Occipital lobe (tissue), 2 donors: Measurements from ENCODE around the gene FEZ2. TPM values are rescaled to one million over a fixed set of nuclear protein-coding genes. Genes with fewer than 3 reads are reported as not detected.
"Not testable (repeated sequence)": the region's sequence is repeated elsewhere in the genome, so short reads cannot be mapped to it uniquely, and the experiment has no call there.

ENCODE experiments used
- DNase-seq: peaks from one replicate; lab custom pipeline; 2025; lab: John Stamatoyannopoulos, UW
- total RNA-seq: library from RNA; depleted of rRNA; stranded (reverse); fragments of >200 nt; gene quantifications from one replicate; pipeline ENCODE4 v1.2.3, GENCODE V29; 2014

The FEZ2 gene, protein sequence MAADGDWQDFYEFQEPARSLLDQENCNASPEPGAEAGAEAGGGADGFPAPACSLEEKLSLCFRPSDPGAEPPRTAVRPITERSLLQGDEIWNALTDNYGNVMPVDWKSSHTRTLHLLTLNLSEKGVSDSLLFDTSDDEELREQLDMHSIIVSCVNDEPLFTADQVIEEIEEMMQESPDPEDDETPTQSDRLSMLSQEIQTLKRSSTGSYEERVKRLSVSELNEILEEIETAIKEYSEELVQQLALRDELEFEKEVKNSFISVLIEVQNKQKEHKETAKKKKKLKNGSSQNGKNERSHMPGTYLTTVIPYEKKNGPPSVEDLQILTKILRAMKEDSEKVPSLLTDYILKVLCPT
- 54.3 TPM for total RNA-seq

DNA sequence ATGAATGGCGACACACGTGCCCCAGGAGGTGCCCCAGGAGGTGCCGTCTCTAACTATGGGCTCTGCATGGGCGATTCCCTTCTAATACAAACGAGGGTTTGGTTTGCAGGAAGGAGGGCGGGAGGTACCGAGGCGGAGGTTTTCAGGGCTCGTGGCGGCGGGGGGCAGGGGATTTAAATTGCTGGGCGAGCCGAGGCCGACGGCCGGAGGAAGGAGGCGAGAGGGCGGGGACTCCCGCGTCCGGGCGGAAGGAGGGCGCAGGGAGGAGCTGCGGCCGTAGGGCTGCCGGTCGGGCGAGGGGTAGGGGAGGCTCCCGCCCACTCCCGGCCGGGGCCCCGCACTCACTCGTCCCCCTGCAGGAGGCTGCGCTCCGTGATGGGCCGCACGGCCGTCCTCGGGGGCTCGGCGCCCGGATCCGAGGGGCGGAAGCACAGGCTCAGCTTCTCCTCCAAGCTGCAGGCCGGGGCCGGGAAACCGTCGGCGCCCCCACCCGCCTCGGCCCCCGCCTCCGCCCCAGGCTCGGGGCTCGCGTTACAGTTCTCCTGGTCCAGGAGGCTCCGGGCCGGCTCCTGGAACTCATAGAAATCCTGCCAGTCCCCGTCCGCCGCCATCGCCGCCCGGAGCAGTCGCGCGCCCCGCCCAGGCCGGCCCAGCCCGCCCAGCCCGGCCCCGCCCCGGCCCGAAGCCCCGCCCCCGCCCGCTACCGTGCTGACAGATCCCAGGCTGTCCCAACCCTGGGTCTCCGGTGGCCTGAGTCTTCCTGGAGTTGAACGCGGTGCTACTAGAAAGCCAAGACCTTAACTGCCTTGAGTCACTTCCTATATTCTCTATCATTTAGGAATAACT, at the start of gene FEZ2:
TSS of gene FEZ2 (minus strand) at position 637 of the 846 bp plus-strand sequence. CDS start at position 611, 26 bp downstream.
- DNase-seq: peak; percentile 74

DNA sequence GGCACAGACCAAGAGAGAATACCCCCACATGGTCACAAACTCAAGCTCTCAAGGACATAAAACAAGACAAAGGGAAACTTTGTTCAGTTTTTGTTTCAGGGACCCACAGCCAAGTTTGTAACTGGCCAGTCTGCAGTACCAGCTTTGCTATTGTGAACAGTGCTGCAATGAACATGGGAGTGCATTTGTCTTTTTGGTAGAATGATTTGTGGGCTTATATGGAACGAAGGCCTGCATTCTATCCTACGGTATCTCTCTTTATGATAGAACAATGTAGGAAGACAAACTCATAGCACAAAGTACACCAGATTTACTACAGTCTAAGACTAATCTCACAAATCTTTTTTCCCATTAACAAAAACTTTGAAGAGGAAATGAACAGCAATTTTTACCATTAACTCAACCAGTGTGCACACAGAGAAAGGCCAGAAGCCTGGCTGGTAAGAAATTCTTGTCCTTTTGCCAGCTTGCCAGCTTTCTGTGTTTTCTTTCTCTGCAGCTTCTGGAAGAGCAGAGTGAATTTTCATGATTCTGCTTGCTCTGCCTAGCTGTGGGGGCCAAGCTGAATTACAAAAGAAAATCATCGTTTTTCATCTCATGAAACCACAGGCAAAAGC, 37.1 kb upstream of the FEZ2 start:
- no peak for DNase-seq

DNA sequence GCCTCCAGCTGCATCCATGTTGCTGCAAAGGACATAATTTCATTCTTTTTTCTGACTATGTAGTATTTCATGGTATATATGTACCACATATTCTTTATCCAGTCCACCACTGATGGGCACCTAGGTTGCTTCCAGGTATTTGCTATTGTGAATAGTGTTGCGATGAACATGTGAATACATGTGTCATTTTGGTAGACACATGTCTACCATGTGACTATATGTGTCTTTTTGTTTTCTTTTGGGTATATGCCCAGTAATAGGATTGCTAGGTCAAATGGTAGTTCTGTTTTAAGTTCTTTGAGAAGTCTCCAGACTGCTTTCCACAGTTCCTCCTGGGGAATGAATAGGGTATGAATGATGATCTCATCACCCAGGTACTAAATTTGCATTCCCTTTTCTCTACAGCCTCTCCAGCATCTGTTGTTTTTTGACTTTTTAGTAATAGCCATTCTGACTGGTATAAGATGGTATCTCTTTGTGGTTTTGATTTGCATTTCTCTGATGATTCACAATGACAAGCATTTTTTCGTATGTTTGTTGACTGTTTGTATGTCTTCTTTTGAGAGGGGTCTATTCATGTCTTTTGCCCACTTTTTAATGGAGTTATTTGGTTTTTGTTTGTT, 35.6 kb upstream of the FEZ2 start:
- DNase-seq: no peak

DNA sequence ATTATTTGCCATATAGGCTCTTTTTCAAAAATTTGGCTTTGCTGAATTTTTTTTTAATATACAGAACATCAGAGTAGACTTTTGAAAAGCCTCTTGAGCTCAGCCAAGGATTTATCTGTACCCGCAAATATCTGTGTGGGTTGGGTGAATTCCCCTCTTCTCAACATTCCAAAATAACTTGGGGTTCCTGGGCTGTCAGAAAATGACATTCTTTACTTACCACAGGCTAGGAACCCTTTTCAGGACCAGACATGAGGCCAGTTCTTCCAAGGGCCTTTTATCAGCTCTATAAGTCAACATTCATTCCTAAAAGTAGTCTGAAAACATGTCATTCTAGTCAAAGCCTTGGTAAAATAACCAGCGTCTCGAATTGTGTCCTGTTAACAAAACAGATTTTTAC, 28.8 kb upstream of the FEZ2 start:
- no peak for DNase-seq

DNA sequence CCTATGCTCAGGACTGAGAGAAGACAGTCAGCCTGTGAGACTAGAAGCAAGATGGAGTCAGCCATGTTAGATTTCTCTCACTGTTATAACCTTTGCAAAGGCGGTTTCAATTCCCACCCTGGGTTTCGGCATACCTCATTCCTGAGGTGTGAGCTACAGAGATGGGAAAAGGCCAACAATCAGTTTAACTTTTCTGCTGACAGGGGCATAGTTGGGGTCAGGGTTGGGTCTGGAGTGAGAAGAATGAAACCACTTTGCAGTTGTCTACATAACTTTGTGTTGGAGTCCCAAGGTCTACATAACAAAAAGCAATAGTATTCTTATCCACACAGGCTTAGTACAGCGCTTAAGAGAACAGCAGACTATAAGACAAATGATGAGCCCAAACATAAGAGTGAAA, 28.1 kb upstream of the FEZ2 start:
- DNase-seq: no peak

DNA sequence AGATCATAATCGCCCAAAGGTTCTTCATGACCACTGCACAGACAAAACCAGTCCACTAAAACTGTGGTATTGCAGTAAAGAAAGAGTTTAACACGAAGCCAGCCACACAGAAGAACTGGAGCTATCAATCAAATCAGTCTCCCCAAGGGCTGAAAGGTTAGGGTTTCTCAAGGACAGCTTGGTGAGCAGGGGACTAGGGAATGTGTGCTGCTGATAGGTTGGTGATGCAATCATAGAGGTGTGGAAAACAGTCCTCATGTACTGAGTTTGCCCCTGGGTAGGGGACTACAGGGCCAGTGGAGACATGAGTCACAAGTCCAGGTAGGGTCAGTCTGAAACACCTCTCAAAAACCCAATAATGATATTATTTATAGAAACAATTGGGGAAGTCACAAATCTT, 27.3 kb upstream of the FEZ2 start:
- DNase-seq: no peak

DNA sequence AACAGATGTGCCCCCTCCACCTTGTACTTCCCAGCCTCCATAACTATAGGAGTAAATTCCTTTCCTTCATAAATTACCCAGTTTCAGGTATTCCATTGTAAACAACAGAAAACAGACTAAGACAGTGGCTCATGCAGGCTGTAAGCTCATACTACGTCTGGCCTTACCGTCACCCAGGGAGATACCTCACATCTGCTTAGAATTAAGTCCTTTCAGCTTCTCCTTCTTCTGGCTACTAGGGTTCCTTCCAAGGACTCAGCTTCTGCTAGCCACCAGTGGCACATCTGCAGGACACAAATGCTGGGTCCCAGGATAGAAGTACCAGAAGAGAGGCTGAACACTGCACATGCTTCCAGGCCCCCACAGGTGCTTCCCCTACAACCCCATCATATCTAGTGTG, 22.4 kb upstream of the FEZ2 start:
- no peak for DNase-seq

DNA sequence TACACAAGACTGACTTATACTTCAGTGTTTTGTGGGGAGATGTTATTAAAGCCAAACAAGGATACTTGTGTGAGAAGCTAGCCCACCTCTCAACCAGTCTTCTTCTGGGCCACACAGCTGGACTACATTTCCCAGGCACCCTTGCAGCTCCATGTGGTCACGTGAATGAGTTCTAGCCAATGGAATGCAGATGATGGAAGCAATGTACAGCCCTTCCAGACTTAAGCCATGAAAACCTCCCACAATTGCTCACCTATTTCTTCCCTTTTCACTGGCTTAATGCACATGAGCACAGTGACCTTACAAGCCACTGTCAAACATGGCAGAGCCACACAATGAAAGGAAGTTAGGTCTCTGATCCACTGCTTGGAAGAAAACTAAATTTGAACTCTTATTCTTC, 20.4 kb upstream of the FEZ2 start:
- DNase-seq: no peak

DNA sequence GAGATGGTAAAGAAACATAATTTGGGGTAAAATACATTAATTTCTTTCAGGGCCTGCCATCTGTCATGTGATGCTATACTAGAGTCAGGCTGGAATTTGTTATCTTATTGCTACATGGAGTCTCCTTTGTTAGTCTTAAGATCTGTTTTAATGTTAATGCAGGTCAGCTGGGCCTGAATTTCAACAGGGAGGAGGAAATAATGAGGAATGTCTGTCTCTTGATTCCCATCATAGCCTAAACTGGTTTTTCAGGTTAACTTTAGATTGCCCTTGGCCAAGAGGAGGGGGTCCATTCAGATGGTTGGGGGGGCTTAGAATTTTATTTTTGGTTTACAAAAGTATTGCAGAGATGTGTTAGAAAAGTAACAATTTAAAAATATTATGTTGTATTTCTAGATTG, 19.0 kb upstream of the FEZ2 start:
- no peak for DNase-seq

DNA sequence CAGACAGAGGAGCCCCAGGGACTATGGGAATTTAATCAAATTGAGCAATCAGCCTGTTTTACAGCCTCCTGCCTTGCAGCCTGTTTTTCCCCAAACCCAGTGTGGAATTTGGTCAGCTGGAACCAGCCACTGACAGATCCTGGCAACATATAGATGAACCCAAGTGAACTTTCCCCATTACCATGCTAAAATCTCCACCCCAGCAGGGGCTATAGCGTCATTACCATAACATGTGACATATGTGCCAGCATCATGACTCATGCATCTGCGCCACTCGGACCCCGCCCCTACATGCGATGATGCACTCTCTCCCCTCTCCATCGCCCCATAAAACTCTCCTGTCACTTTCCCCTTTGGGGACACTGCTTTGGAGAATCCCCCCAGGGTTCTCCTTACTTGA, 17.3 kb upstream of the FEZ2 start:
- DNase-seq: no peak

DNA sequence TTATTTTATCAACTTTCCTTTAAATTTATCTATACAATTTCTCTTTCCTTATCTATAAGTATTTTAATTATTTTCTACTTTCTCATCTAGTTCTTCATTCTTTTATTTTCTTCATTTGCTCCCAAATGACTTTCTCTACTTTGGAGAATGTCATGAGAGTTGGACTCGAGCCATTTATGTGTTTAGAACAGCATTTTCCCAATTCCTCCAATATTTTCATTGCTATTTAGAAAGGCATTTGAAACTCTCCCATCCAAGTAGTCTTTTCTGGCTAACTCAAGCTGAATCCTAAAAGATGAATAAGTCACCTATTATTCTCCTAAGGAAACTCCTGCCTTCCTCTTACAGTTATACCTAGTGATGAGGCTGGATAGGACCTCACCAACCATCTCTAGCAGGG, 15.8 kb upstream of the FEZ2 start:
- DNase-seq: no peak

DNA sequence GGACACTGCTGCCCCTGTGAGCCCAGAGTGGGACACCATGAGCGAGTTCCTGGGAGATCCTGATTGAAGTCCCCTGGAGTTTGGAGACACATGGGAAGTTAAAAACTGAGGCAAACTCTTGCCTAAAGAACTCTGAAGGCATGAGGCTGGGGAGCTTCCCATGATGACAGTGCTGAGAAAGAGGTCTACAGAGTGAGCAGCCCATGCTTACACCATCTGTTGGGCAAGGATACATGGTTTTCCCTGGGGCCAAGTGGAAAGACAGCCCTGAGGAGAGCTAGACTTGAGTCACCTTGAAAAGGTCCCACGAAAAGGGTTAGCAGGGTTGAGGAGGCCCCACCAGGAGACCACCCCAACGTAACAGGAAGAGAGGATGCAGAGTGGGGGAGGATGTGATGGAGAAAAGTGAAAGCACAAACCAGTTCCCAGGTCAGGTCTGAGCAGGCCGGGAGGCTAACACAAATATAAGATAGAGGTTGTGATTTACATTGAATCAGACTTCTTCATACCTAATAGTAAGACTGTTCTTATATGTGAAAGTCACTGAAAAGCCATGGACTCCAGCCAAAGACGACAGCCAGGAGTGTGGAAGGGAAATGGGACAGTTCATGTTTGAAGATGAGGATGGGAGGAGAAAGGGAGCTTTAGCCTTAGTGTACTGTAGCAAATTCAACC, 13.5 kb upstream of the FEZ2 start:
- DNase-seq: no peak

DNA sequence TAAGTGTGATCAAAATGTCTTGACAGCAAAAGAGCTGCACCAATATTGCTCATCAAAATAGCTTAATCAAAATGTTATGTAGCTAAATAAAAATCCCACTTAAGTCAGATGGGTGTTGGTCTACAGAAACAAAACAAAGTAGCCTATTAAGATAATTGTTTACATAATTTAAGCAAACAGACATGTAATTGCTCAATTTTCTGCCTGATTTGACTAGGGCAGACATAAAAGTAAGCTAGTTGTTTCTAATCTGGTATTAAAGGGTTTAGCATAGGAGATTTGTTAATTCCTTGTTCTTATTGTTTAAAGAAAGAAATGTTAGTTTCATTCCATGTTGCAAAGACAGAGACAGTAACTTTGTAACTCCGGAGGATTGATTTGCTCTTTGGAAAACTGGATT, 11.5 kb upstream of the FEZ2 start:
- no peak for DNase-seq

DNA sequence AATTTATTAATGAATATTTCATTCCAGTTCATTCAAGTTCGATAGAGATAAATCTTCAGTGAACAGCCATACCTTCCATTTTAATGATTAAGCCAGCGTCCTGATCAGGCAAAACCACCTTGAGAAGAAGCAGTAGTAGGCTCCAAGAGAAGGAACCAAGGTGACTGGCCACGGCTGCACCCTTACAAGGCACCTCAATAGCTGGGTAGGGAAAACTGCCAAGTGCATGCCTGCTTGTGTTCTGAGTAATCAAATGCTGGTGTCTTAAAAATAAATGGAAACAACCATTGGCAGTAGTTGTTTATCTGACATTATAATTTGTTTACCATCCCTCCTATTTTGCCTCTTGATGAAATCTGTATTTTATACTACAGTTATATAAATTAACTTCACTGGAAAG, 10.0 kb upstream of the FEZ2 start:
- no peak for DNase-seq

DNA sequence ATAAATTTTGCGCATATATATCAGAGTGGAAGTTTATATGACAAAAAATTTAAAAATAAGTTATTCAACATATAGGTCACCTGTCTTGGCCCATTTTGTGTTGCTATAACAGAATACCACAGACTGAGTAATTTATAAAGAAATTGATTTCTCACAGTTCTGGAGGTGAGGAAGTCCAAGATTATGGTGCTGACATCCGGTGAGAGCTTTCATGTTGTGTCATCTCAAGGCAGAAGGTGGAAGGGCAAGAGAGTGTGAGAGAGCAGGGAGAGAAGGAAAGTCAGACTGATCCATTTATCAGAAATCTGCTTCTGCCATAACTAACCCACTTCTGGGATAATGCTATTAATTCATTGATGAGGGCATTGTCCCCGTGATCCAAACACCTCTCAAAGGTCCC, 9.0 kb upstream of the FEZ2 start:
- no peak for DNase-seq

DNA sequence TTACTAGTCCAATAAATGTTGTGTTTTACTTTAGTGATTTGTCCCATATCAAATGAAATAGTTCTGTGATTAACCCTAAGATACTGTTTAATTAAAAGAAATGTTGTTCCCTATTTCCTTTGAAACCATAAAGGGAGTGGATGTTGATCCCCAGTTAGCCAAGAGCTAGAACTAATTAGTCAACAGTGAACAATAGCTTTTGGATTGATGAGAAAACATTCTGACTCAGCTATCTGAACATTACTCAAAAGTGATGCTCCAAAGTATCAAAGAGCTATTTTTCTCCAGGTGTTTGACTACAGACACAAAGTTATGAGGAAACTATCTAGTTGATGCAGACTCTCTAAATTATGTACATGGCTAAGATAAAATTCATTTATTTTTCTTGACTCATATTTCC, 7.3 kb upstream of the FEZ2 start:
- DNase-seq: no peak

DNA sequence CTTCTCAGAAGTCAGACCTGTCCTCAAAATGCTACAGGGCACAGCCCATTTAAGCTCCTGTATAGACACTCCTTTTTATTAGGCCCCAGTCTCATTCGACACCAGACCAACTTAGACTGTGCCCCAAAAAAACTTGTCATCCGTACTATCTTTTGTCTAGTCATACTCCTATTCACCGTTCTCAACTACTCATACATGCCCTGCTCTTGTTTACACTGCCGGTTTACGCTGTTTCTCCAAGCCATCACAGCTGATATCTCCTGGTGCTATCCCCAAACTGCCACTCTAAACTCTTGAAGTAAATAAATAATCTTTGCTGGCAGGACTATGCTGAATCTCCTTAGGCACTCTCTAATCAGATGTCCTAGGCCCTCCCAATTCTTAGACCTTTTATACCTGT, 5.7 kb upstream of the FEZ2 start:
- DNase-seq: not testable (repeated sequence)

DNA sequence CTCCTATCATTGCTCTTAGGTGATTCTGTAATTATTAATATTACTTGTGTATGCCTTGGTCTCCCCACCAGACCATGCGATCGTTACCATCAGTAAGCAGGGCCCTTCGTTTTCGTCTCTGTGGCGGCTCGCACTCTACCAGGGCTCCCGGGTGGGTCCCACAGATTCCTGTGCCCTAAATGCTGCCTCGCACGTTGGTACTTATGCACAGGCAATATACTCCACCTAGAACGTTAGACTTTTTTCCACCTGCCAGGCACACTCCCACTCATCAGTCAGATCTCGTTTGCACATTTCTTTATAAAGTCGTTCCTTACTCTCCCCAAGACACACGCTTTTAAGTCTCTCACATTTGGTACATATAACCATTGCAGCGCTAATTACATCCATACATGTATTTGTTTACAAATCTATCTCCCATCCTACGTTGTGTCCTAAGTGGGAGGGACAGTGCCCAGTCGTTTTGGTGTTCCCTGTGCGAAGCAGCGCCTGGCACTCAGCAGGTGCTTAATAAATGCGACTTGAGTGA, 901 bp downstream of the FEZ2 start:
- no peak for DNase-seq

DNA sequence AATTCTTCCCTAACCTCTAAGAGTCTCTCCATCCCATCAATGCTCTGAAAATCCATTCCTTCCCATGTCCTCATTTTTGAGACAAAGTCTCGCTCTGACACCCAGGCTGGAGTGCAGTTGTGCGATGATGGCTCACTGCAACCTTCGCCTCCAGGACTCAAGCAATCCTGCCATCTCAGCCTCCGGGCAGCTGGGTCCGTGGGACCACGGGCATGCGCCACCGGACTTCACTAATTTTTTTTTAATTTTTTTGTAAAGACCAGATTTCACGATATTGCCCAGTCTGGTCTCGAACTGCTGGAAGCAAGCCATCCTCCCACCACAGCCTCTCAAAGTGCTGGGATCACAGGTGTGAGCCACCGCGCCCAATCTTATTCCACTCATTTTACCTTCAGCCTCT, 1.6 kb downstream of the FEZ2 start:
- no peak for DNase-seq

DNA sequence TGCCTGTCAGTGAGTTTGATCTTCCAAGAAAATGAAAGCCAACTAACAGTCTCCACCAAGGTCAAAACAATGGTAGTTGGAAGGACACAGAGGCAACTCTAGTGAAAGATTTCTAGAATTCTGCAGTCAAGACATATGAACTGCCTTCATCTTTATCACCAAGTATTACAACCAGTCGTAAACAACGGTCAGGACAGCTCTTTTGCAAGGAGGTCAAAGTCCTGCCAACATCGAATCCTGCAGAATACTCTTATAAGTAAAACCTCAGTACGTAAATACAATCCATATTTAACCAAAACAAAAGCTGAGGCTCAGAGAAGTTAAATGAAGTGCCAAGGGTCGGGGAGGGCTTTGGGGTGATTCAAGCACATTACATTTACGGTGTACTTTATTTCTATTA, 3.1 kb downstream of the FEZ2 start:
- DNase-seq: no peak

DNA sequence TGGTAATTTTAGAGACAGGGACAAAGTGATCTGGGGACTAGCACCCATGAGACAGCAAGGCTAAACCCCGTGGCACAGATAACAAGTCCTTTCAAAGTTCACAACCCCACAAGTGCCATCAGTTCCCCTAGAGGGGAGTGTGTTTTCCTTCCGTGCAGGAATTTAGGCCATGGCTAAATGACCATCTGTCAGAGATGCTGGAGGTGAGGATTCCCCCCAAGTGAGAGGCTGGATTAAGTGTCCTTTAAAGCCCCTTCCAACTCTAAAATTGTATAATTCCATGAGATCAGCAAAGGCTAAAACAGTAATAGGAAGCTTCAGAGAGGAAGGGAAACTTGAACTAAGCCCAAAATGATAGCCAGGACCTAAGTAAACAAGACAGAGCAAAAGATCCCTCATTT, 8.7 kb downstream of the FEZ2 start:
- DNase-seq: no peak
